ENCODE results near the gene CLTCL1. TPM values are rescaled to one million over a fixed set of nuclear protein-coding genes. Genes with fewer than 3 reads are reported as not detected.
"Not testable (repeated sequence)": the region's sequence is repeated elsewhere in the genome, so short reads cannot be mapped to it uniquely, and the experiment has no call there.

CLTCL1 gene
- total and polyA plus RNA-seq, 4 donors = 2.0 to 4.8 (median 2.6) TPM

GRCh38 chr22:19203834-19204233 lies 87.7 kb downstream of the CLTCL1 start (continued):
- TF ChIP-seq REST (IDR thresholded peaks at IDR 0.05) (no peak), HNF4G (IDR thresholded peaks at IDR 0.05) (no peak)

- WGBS = 96% methylated on average over 3 of the region's 3 CpGs
- H3K27ac ChIP-seq (ENCODE audit: low read depth in 1 of 2, low read length in 2 of 2); H3K4me1 ChIP-seq (ENCODE audit: control insufficient read depth in 4 of 4, insufficient read depth in 4 of 4, low read length in 3 of 4); H3K9me3 ChIP-seq (ENCODE audit: control insufficient read depth in 4 of 4, low read length in 3 of 4); H3K9ac ChIP-seq (ENCODE audit: low read depth in 1 of 2, low read length in 2 of 2); H3K36me3 ChIP-seq (ENCODE audit: control insufficient read depth in 4 of 4, insufficient read depth in 3 of 4, low read depth in 1 of 4, low read length in 3 of 4); H3K27me3 ChIP-seq (ENCODE audit: control insufficient read depth in 4 of 4, insufficient read depth in 4 of 4, low read length in 3 of 4); DNase-seq (ENCODE audit: low spot score); H3K4me3 ChIP-seq (ENCODE audit: low read depth in 1 of 3, low read length in 3 of 3): not testable (repeated sequence)
These were observed 88.7 kb downstream of the CLTCL1 start for GRCh38 chr22:19202799-19203186.

GRCh38 chr22:19201869-19202798 lies 89.4 kb downstream of the CLTCL1 start:
- peak; percentile 48 for DNase-seq (ENCODE audit: low spot score)
- WGBS = 96% methylated on average over 18 of the region's 18 CpGs
- no peaks in the 10 kb centered on the region for H3K27me3 ChIP-seq (ENCODE audit: control insufficient read depth in 4 of 4, insufficient read depth in 4 of 4, low read length in 3 of 4)
- H3K27ac ChIP-seq (ENCODE audit: low read depth in 1 of 2, low read length in 2 of 2) = no peak overlapping the region
- H3K4me3 ChIP-seq (ENCODE audit: low read depth in 1 of 3, low read length in 3 of 3) = no peak overlapping the region
- no peak for TF ChIP-seq MAX (IDR thresholded peaks at IDR 0.05)
- no peak for TF ChIP-seq RXRA (IDR thresholded peaks at IDR 0.05)
- TF ChIP-seq JUND (IDR thresholded peaks at IDR 0.05) = no peak
- no peak for TF ChIP-seq ZBTB33 (IDR thresholded peaks at IDR 0.05)
- TF ChIP-seq HNF4A (conservative IDR thresholded peaks at IDR 0.05) = no peak
- no peak for TF ChIP-seq RAD21 (IDR thresholded peaks at IDR 0.05)
- no peak for TF ChIP-seq REST (IDR thresholded peaks at IDR 0.05)
- no peak for TF ChIP-seq TAF1 (conservative IDR thresholded peaks at IDR 0.05)
- TF ChIP-seq FOXA1 (IDR thresholded peaks at IDR 0.05) = no peak
- no peak for TF ChIP-seq ATF3 (IDR thresholded peaks at IDR 0.05)
- no peak for TF ChIP-seq EGR1 (IDR thresholded peaks at IDR 0.05; ENCODE audit: low read depth in 2 of 2)
- TF ChIP-seq YY1 (IDR thresholded peaks at IDR 0.05) = no peak
- no peak for TF ChIP-seq FOXA2 (IDR thresholded peaks at IDR 0.05)
- H3K36me3 ChIP-seq (ENCODE audit: control insufficient read depth in 4 of 4, insufficient read depth in 3 of 4, low read depth in 1 of 4, low read length in 3 of 4) = peaks cover 0 to 2% (median under 1%) of the 10 kb centered on the region in 4 donors
- H3K9me3 ChIP-seq (ENCODE audit: control insufficient read depth in 4 of 4, low read length in 3 of 4) = no peaks in the 10 kb centered on the region
- H3K9ac ChIP-seq (ENCODE audit: low read depth in 1 of 2, low read length in 2 of 2) = no peak overlapping the region
- no peaks in the 10 kb centered on the region for H3K4me1 ChIP-seq (ENCODE audit: control insufficient read depth in 4 of 4, insufficient read depth in 4 of 4, low read length in 3 of 4)

All from liver (tissue), 9 donors.